ENCODE measurements around the gene FDCSP.
"Not testable (repeated sequence)": the region's sequence is repeated elsewhere in the genome, so short reads cannot be mapped to it uniquely, and the experiment has no call there.

Gene FDCSP

DNA sequence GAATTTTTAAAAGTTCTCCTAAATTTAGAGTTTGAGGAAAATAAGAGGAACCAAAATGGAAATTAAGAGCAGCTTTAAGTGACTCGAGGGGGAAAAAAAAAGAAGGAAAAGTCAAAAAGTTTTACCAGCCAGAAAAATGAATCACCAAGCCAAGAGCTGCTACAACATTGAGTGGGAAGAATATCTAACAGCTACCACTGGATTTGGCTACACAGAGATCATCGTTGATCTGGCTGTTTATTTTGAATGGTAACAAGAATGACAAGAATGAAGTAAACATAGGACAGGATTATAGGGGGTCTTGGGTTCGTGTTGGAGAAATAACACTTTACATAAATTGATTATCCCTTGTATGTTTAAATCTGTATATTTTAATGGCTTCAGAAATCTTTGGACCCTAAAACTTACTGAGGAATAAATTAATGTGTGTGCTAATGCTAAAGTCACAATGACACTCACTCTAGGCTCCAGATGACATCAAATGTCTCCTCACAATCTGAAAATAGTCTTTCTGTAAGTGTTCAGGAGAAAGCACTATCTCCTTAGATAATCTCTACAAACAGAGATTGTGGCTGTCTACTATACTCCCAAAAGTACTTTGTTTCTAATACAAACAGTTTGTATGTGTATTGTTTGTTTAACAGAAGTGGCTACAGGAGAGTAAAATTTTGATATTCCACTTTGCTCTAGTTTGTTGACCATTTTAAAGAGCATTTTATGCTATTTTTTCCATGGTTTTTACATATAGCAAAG is 13.4 kb downstream of the FDCSP start:
- H3K27ac ChIP-seq (ENCODE audit: low read depth, low read length, poor library complexity, severe bottlenecking): no peak overlapping the region
- H3K9me3 ChIP-seq (ENCODE audit: low read length): no peaks in the 10 kb centered on the region
- no peak overlapping the region for H2AFZ ChIP-seq (ENCODE audit: low read length)
- H3K9me2 ChIP-seq (ENCODE audit: low read depth, low read length): no peaks in the 10 kb centered on the region
- H3K79me2 ChIP-seq (ENCODE audit: insufficient read depth, low read length): no peaks in the 10 kb centered on the region
- no peaks in the 10 kb centered on the region for H4K20me1 ChIP-seq (ENCODE audit: insufficient read depth, low read length)
- no peak overlapping the region for H3K4me2 ChIP-seq (ENCODE audit: low read length)
- H3K4me1 ChIP-seq (ENCODE audit: insufficient read depth, low read length, severe bottlenecking): no peaks in the 10 kb centered on the region
- no peaks in the 10 kb centered on the region for H3K27me3 ChIP-seq (ENCODE audit: insufficient read depth, low read length)
- H3F3A ChIP-seq (ENCODE audit: insufficient read depth, low read length): no peaks in the 10 kb centered on the region
- TF ChIP-seq EZH2 (IDR thresholded peaks at IDR 0.05; ENCODE audit: borderline replicate concordance, low read length): no peak
- TF ChIP-seq, protein P1, sequence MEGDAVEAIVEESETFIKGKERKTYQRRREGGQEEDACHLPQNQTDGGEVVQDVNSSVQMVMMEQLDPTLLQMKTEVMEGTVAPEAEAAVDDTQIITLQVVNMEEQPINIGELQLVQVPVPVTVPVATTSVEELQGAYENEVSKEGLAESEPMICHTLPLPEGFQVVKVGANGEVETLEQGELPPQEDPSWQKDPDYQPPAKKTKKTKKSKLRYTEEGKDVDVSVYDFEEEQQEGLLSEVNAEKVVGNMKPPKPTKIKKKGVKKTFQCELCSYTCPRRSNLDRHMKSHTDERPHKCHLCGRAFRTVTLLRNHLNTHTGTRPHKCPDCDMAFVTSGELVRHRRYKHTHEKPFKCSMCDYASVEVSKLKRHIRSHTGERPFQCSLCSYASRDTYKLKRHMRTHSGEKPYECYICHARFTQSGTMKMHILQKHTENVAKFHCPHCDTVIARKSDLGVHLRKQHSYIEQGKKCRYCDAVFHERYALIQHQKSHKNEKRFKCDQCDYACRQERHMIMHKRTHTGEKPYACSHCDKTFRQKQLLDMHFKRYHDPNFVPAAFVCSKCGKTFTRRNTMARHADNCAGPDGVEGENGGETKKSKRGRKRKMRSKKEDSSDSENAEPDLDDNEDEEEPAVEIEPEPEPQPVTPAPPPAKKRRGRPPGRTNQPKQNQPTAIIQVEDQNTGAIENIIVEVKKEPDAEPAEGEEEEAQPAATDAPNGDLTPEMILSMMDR (IDR thresholded peaks at IDR 0.05; ENCODE audit: low read length): no peak
- no peak overlapping the region for H3K4me3 ChIP-seq (ENCODE audit: low read depth, low read length, poor library complexity, severe bottlenecking)
- no peak overlapping the region for H3K9ac ChIP-seq (ENCODE audit: low read length)
- H3K36me3 ChIP-seq (ENCODE audit: insufficient read depth, low read length): no peaks in the 10 kb centered on the region

- TF ChIP-seq, protein P1 (IDR thresholded peaks at IDR 0.05; ENCODE audit: low read length): no peak
- no peak for TF ChIP-seq EZH2 (IDR thresholded peaks at IDR 0.05; ENCODE audit: borderline replicate concordance, low read length)
- Histone ChIP-seq H3K9me3 (ENCODE audit: low read length) (no peaks in the 10 kb centered on the region), H3F3A (ENCODE audit: insufficient read depth, low read length) (no peaks in the 10 kb centered on the region), H3K4me3 (ENCODE audit: low read depth, low read length, poor library complexity, severe bottlenecking) (no peak overlapping the region), H3K27ac (ENCODE audit: low read depth, low read length, poor library complexity, severe bottlenecking) (no peak overlapping the region), H3K4me1 (ENCODE audit: insufficient read depth, low read length, severe bottlenecking) (no peaks in the 10 kb centered on the region), H3K79me2 (ENCODE audit: insufficient read depth, low read length) (no peaks in the 10 kb centered on the region), H3K36me3 (ENCODE audit: insufficient read depth, low read length) (no peaks in the 10 kb centered on the region), H3K4me2 (ENCODE audit: low read length) (no peak overlapping the region), H3K27me3 (ENCODE audit: insufficient read depth, low read length) (no peaks in the 10 kb centered on the region), H3K9me2 (ENCODE audit: low read depth, low read length) (no peaks in the 10 kb centered on the region), H3K9ac (ENCODE audit: low read length) (no peak overlapping the region), H4K20me1 (ENCODE audit: insufficient read depth, low read length) (no peaks in the 10 kb centered on the region), H2AFZ (ENCODE audit: low read length) (no peak overlapping the region)
These were observed 14.1 kb downstream of the FDCSP start for GRCh38 chr4:70239884-70240591.

DNA sequence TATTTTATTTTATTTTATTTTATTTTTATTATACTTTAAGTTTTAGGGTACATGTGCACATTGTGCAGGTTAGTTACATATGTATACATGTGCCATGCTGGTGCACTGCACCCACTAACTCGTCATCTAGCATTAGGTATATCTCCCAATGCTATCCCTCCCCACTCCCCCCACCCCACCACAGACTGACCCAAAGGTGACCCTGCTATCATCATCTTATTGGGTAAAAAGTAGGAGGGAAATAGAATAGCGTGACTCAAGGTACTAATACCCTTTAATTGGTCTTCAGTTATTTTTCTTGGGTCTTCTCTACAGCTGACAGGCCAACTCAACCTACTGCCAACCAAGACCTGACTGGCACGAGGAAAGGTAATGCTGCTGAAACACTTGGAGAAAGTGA is 16.4 kb downstream of the FDCSP start, which contains the start of gene CSN3:
Gene CSN3 (plus strand): TSS at position 301 of the 400 bp plus-strand sequence. CDS start 2,223 bp downstream, outside the sequence.
- H3K36me3 ChIP-seq (ENCODE audit: insufficient read depth, low read length); H2AFZ ChIP-seq (ENCODE audit: low read length); H4K20me1 ChIP-seq (ENCODE audit: insufficient read depth, low read length); H3F3A ChIP-seq (ENCODE audit: insufficient read depth, low read length); H3K27ac ChIP-seq (ENCODE audit: low read depth, low read length, poor library complexity, severe bottlenecking); H3K4me2 ChIP-seq (ENCODE audit: low read length); H3K4me1 ChIP-seq (ENCODE audit: insufficient read depth, low read length, severe bottlenecking); H3K9me2 ChIP-seq (ENCODE audit: low read depth, low read length); H3K27me3 ChIP-seq (ENCODE audit: insufficient read depth, low read length); H3K4me3 ChIP-seq (ENCODE audit: low read depth, low read length, poor library complexity, severe bottlenecking); H3K9ac ChIP-seq (ENCODE audit: low read length); H3K79me2 ChIP-seq (ENCODE audit: insufficient read depth, low read length); H3K9me3 ChIP-seq (ENCODE audit: low read length): not testable (repeated sequence)

Data from OCI-LY1 (cell line).